NCI-H187 treated with DMSO at 0.1 percent for 48 hours (cell line): ENCODE results near the gene CDKN1C.

Experiments
- DNase-seq: peaks from one replicate; lab custom pipeline; 2025; lab: John Stamatoyannopoulos, UW

CDKN1C gene

DNA sequence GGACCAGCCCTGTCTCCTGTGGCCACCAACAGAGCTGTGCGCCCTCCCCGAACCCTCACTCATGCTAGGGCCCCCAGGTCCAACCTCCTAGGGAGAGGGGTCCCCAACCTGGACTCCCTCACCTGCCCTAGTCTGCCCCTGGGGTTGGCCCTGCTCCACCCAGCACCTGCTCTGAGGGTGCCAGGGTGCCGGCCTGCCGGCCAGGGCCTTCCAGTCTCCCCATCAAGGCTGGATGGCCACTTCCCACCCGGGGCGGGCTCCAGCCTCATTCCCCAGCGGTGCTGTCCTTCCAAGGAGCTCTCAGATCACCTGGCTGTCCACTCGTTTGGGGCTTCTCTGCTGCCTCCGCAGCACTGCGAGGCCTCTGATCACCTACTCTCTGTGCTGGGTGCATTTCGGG is 39.1 kb downstream of the CDKN1C start:
- DNase-seq: no peak

DNA sequence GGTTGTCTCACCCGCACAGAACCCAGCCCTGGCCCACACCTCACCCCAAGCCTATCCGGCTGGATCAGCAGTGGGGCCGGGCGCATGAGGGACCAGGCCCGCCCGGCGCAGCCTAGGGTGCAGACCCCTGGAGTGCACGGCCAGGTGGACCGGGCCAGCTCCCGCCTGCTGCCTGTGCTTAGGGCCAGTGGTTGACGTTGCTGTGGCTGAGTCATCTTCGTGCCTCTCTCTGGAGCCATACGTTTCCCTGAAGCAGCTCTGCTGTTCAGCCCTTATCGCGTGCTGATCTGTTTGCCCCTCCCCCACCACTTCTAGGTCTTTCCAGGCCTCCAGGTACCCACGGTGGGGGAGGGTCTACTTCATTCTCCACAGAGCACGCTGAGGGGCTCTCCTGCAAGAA is 39.5 kb downstream of the CDKN1C start:
- no peak for DNase-seq

DNA sequence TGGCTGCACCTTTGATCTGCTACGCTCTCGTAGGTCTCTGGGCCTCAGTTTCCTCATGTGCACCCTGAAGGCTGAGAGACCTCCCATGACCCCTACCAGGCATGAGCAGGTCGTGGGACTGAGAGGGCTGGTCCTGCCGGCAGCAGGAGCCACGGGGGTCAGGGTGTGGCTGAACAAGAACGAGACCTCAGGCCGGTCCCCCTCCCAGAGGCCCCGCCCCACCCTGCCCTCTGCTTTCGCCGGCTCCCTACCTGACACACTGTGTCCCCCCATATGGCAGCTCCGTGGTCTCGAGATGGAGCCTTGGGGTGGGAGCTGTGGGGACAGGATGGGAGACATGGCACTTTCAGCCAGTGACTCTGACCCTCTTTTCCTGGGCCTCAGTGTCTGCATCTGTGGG is 40.6 kb downstream of the CDKN1C start:
- no peak for DNase-seq

DNA sequence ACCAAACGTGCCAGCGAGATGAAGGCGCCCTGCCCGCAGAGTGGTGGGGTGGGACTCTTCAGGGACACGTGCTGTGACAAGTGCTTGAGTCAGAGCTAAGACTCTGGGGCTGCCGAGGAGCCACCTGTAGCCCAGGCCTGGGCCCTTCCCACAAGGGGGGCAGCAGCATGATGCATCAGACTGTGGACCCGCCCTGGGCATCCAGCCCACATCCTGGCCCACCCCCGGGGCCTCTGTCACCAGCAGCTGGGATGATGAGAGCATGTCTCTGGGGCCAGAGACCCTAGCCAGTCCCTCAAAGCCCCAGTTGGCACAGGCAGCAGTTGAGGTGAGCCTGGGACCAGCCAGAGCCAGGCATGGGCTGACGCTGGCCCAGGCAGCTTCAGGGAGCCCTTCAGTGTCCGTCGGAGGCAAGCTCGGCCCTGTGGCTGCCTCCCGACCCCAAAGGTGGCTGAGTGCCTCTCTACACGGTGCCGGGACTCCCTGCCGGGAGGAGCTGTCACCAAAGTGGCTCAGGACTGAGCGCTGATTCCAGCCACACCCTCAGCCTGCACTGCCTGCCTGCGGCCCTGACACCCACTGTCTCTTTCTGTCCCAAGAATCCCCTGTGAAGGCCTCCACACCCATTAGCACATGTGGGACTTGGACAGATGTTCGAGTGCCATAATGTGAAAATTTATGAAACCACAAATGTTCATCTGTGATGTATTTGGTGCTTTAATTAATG is 41.3 kb downstream of the CDKN1C start:
- no peak for DNase-seq

DNA sequence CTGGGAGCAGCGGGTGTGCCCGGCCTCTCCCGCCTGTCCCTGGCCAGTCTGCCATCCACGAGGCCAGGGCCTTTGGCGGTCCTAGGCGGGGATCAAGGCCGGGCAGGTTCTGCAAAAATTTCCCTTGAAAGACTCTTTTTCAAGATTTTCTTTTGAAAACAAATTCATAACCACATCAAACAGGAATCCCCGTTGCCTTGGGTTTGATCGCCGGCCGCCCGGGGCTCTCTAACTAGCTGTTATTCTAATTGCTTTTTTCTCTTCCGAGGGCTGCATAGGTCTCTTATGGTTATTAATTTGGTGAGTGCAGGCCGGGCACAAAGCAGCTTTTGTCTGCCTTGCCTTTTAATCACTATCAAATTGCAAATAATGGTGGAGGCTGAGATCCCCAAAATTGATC is 42.0 kb downstream of the CDKN1C start:
- DNase-seq: no peak

DNA sequence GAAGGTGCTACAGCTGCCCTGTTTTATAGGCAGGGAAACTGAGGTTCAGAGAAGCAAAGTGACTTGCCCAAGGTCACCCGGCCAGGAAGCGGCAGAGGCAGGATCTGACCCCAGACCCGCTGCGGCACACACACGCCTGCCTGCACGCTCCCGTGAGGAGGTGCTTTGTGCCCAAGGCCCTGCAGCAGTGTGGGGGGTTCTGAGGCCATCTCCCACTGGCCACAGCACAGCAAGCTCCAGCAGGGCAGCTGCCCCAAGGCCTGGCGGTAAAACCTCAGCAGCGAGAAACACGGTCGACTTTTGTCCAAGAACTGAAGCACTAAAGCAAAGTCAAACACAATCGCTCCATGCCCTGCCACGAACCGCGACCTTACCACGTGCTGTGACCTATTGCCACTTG is 42.7 kb downstream of the CDKN1C start:
- no peak for DNase-seq

DNA sequence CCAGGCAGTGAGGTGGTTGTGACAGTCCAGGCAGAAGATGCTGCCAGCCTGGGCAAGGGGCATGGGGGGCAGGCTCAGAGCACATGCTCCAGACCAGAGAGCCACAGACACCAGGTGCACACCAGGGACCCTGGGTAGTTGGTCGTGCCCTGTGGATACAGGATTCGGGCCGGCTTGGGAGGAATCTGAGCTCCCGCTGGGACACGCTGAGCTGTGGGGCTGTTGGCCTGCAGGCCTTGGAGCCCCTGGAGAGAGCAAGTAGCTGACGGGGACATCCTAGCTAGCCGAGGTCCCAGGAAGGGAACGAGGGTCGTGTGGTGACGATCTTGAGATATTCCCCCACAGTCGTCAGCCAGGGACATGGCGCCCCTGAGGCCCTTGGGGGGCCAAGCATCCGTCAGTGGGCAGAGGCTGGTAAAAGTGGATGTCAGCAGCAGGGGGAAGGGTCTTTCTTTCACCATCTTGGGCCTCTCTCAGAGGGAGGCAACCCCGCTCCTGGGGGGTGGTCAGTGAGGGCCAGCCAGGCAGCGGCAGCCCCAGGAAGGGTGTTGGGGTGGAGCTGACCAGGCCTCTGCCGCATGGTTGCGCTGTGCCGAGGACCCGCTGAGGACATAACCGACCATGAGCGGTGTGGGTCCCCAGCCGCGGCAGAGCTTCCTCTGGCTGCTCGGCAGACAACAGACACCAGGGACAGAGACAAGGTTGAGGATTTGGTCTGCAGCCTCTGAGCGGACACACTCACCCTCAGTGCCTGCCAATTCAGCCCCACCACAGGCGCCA is 44.0 kb downstream of the CDKN1C start:
- DNase-seq: no peak

DNA sequence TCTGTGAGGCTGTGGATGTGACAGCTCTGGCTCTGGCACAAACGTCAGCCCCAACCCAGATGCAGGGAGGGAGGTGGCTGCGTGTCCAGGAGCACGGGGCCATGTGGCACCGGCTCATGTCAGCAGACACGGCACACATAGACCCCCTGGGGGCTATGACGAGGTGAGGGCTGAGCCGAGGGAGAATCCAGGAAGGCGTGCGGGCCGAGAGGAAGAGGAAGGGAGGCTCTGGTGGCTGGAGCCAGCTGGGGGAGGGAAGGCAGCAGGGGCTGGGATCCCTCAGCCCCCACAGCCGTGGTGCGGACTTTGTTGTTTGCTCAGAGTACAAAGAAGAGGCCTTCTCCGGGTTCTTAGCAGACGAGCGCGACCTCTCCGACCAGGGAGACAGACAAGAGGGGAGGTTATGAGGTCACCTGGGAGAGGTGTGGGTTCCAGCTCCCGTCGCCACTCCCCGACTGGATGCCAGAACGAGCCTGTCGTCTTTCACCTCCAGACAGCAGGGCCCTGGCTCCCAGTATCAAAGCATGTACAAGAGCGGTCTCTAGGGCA is 46.1 kb downstream of the CDKN1C start:
- DNase-seq: no peak

DNA sequence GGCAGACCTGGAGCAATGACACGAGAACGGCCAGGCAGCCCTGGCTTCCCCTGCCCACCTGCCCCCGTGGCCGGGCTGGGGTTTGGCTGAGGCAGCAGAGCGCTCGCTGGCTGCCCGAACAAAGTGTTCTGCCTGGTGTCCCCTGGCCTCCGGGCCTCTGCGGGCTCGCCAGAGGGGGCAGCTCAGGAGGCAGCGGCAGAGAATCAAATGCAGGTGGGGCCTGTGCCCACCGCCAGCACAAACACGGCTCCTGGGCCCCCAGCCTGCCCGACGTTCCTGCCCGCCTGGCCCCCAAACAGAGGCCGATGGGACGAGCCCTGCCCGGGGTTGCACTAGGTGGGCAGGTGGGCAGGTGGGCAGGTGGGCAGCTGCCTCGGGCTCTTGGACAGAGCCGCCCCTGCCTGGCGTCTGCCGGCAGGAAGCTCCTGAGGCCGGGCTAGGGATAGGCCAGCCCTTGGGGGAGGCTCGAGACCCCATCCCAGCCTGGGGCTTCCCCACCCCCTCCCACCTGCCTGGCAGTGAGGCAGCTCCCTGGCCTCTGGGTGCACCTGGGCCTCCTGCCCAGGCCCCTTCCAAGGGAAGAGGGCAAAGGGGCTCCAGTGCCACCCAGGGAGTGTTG is 46.8 kb downstream of the CDKN1C start:
- no peak for DNase-seq

DNA sequence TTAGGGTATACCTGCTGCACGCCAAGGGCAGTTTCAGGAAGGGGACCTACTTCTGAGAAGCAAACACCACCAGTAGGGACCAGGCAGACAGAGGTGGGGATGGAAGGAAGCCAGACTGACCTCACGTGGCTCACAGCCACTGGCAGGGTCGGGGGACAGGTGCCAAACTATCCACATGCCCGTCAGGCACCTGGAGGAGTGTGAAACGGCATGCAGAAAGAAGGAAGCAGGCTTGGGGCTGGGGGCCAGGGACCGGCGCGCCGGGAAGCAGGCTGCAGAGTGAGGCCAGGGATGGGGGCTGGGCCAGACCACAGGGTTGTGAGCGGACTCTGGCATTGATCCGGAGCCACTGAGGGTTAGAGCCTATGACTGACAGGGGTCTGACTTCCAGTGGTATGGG is 47.5 kb downstream of the CDKN1C start:
- no peak for DNase-seq

DNA sequence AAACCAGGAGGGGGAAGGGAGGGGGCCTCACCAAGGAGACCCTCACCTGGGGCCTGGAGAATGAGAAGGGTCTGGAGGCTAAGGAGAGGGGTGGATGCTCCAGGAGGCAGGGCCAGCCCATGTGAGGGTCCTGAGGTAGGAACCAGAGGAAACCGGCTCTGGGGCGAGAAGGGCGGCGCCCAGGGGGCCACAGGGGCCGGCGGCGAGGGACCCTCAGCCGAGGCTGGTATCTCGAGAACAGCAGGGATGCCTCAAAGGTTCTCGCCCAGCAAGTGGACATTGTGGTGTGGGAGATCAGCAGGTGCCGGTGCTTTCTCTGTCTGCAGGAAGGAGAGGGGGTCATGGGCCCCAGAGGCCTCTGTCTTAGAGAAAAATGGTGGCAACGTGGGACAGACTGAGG is 47.9 kb downstream of the CDKN1C start:
- DNase-seq: no peak

DNA sequence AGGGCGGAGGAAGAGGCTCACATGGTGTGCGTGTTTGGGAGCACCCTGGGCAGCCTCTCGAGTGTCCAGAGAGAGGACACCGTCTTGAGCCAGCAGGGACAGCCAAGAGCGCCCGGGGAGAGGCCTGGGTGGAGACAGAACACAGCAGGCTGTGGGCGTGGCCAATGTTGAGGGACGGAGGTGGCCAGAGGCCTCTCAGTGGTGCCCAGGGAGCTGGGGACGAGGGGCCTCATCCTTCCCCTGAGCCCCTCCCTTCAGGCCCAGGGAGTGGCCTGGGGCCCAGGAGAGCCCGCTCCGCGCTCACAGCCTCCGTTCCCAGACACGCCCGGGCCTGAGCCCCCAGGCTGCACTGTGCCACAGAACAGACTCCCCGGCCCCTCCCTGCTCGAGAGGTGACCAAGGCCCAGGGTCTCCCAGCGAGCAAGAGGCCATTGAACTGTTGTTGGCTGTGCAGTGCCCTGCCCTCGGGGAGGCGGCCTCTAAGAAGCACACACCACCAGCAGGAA is 48.4 kb downstream of the CDKN1C start:
- no peak for DNase-seq

DNA sequence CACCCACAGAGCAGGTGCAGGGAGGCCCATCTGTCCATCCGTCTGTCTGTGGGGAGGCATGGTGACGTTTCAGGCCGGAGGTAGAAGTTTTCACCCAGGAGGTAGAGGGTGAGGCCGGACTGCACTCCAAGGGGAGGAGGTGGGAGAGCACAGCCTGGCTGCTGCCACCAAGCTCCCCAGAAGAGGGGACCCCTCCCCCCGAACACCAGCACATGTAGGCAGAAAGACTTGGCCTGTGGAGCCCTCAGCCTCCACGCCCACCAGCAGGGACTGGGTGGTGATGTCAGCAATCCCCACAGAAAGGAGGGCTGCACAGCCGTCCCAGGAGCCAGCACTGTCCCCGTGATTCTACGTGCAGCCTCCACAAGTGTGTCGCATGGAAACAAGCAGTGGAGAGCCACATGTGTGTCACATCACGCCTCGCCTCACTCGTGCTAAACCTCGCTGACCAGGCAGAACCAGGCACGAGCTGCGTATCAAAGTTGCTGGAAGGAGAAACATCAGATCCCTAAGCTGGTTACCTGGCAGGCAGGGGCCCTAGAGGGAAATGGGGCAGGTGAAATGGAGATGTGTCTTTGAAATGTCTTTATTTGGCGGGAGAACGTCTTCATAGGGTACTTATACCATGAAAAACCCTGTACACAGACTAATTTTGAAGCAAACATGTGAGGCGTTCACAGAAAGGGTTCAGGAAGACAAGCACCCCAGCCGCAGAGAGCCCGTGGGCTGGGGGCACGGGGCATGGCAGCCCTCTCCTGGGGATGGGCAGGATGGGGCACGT is 49.1 kb downstream of the CDKN1C start:
- DNase-seq: no peak

DNA sequence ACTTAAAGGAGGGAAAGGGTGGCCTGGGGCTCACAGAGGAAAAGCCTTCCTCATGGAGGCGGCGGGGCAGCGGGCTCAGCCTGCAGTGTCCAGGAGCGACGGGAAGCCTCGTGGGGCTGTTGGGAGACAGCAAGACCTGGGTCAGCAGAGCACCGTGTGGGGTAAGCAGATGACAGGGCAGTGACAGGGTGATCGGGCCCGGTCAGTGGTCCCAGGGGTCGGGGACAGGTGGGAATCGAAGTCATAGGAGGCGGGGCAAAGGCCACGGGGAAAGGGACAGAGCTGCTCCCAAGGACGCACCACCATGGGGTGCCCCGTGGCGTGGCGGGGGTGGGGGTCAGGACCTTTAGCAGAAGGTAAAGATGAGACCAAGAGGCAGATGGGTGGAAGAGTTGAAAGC is 49.8 kb downstream of the CDKN1C start:
- no peak for DNase-seq

DNA sequence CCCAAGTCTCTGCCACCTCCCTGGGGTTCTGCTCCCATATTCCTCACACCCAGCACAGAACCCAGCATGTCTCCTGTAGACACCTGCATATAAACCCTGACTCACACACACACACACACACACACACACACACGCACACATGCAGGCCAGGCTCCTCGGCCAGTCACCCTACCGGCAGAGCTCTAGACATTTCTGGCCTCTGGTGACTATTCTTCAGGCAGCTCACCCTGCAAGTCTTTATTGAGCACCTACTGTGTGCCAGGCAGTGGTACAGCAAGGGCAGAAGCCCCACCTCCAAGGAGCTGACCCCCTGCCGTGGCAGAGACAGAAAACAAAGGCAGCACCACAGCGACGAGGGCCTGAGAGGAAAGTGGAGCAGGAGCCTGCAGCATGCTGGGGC is 50.3 kb downstream of the CDKN1C start:
- no peak for DNase-seq

DNA sequence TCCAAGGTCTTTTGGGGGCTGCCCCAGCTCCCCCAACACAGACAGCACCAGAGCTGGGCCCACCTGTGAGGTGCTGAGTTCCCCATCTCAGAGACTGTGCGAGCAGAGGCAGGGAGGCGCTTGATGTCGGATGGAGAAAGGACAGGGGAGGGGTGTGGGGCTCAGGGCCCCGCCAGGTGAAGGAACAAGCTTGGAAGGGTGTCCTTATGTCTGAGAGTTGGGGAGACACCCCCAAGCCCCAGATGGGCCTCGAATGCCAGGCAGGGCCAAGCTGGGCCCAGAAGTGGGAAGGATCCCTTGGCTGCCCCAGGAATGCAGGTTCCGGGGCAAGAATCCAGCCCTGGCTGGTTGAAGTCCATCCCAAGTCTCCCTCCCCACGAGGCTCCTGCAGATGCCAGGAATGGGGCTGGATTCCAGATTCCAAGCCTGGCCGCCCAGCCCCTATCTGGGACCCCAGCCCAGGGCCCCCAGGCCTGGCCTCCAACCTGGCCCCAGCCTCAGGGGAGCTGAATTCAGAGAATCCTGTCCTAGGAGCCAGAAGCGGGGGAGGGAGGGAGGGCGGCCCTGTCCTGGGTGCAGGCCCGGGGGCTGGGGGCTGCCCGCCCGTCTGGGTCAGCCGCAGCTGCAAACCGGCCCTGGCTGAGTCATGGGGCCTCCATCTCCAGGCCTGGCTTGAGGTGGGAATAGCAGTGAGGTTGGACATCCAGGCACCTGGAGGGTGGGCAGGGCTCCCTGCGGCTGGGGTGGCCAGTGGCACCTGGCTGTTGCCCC is 50.9 kb downstream of the CDKN1C start:
- DNase-seq: no peak

DNA sequence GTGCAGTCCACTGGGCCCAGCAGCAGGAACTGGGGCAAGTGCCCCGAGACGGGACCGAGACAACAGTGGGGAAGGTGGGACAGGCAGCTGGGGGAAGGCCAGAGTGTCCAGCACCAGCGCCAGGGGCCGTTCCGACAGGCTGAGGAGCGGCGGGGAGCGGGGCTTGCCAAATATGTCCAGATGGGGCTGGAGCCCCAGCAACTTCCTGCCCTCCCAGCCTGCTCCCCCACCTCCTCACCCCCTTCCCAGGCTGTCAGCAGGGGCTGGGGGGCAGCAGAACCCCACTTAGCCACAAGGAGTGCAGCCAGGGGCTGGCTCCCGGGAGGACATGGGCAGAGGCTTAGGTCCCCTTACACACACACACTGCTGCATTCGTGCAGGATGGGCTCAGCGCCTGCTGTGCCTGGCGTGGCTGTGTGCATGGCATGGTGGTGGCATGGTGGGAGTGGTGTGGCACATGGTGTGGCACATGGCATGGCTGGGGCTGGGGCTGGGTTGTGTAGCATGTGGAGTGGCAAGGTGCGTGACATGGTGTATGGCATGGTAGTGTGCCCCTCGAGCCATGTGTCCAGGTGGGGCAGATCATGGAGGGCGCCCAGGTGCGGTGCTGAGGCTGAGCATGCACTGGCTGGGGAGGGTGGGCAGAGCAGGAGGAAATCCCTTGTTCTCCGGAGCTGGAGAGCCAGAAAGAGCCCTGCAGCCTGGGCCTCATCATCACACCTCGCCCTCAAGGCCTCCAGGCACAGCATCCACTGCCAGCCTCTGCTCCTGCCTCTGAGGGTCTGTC is 51.7 kb downstream of the CDKN1C start:
- no peak for DNase-seq
